Heart right ventricle (tissue), 16 donors: ENCODE measurements around the gene RNF144B. TPM values are rescaled to one million over a fixed set of nuclear protein-coding genes. Genes with fewer than 3 reads are reported as not detected.

Source experiments
- ATAC-seq, 8 donors: fragments of 200-7000 bp; cut with Tn5 transposase; one replicate each; pipeline ENCODE4 v1.9.1; 2020; ENCODE audit warnings: mild to moderate bottlenecking in 8 of 8, moderate library complexity in 8 of 8, moderate number of reproducible peaks in 1 of 8
- DNase-seq, 2 donors: peaks; one replicate each; pipeline ENCODE4 v3.0.0-alpha.2; 2020
- H3K27ac ChIP-seq, 10 donors: fragments of 200-600 bp; sonication (generic) in 2 of 10; one replicate each; pipeline versions ENCODE4 v1.5.0 to v1.8.0; 2020 to 2022; ENCODE audit warnings: mild to moderate bottlenecking in 3 of 10
- H3K27me3 ChIP-seq, 7 donors: fragments of 200-600 bp; one replicate each; pipeline ENCODE4 v1.8.0; 2021 to 2022; ENCODE audit warnings: mild to moderate bottlenecking in 2 of 7
- H3K36me3 ChIP-seq, 9 donors: fragments of 200-600 bp; sonication (generic) in 1 of 9; one replicate each; pipeline versions ENCODE4 v1.5.0 to v1.8.0; 2020 to 2022; ENCODE audit warnings: mild to moderate bottlenecking in 2 of 9
- H3K4me1 ChIP-seq, 9 donors: fragments of 200-600 bp; sonication (generic) in 1 of 9; one replicate each; pipeline versions ENCODE4 v1.5.0 to v1.8.0; 2020 to 2022; ENCODE audit warnings: mild to moderate bottlenecking in 4 of 9
- H3K4me3 ChIP-seq, 10 donors: fragments of 200-600 bp; sonication (generic) in 2 of 10; one replicate each; pipeline versions ENCODE4 v1.5.0 to v1.8.0; 2020 to 2022; ENCODE audit warnings: mild to moderate bottlenecking in 7 of 10, moderate library complexity in 2 of 10
- H3K9me3 ChIP-seq, 11 donors: fragments of 200-600 bp in 10 of 11; sonication (generic) in 2 of 11; one replicate each; pipeline versions ENCODE4 v1.5.0 to v1.8.0; 2013 to 2022; ENCODE audit warnings: mild to moderate bottlenecking in 2 of 11, control low read depth in 1 of 11, moderate library complexity in 1 of 11
- CTCF ChIP-seq, 9 donors: fragments of 200-600 bp; sonication (generic) in 2 of 9; IDR thresholded peaks; one replicate each; pipeline versions ENCODE4 v1.5.0 to v1.8.0; 2021 to 2022; ENCODE audit warnings: antibody characterized with exemption in 9 of 9, mild to moderate bottlenecking in 5 of 9, moderate library complexity in 1 of 9
- WGBS, 2 donors: extraction: QIAGEN DNeasy Blood & Tissue Kit; methylation state at CpG; one replicate each; pipeline ENCODE4 v1.1.7; 2013; ENCODE audit warnings: inconsistent platforms in 1 of 2; 5-methylcytosine and 5-hydroxymethylcytosine counted together
- intact Hi-C, 10 donors: fragments of 100-400 bp; cut with DNase I; formaldehyde crosslinking; loops; one replicate each; pipeline versions ENCODE4 v1.11.1 to v1.14.2; 2022
- polyA plus RNA-seq, 2 donors: library from polyadenylated mRNA; stranded (reverse); fragments of 200-250 nt; gene quantifications; one replicate each; pipeline ENCODE4 v1.2.3, GENCODE V29; 2013
- total RNA-seq, 10 donors: library from RNA; stranded (reverse); fragmentation: NEBNext Ultra II Directional in 3 of 10; extraction: Animal tissue kit (Norgen Biotek cat#: 25700) in 3 of 10; gene quantifications; one replicate each; pipeline versions ENCODE4 v1.2.1 to v1.2.4, GENCODE V29; 2021 to 2023
- donor health status: Arrhythmogenic right ventricular cardiomyopathy.
- donor health status: ischemic (EF 13 %, LVEDD 7.1; RV severe dilation, severe dysfunction).
- donor health status: healthy with polysubstance abuse.
- donor health status: DM: no; HTN: yes; CAD: no.
- donor health status: DM: no; HTN: no; CAD: no.
- donor health status: ischemic (EF 25% LVEDD 6.9; RV normal size, moderate dysfunction).
- donor health status: ischemic (EF 25% LVEDD 5.7; RV mildly dilated, moderate dysfunction).
- donor health status: healthy.
- donor health status: DM: yes; HTN: yes; CAD: no.
- donor health status: Ischemic cardiomyopathy.
- donor health status: ischemic (EF 35%, LVEDD 5.7; RV mildly dilated, moderate dysfunction).
- donor health status: nonischemic (EF 11% LVEDD 7.7; RV severe dilation, severe dysfunction).
- donor health status: DM: yes; HTN: yes; CAD: no.
- donor health status: PGD.
- donor health status: ischemic (EF 29% LVEDD 5.4; RV normal size, mild dysfunction).
- donor health status: nonischemic (EF 23%, LVEDD 6.1; RV moderate dilation, normal function).

Gene RNF144B
- total and polyA plus RNA-seq, 12 donors = 4.6 to 25.5 (median 9.4) TPM

GRCh38 chr6:18384621-18385020, 2.5 kb upstream of the RNF144B start:
- H3K27ac ChIP-seq = peak overlapping the region in 6 of 10 donors; percentile 38 to 89 (median 84)
- peaks cover 0 to 51% (median 21%) of the 10 kb centered on the region in 9 donors for H3K4me1 ChIP-seq
- ATAC-seq (no peak), DNase-seq (peak in 1 of 2 donors; percentile 28)
- no peaks in the 10 kb centered on the region for H3K36me3 ChIP-seq
- no peaks in the 10 kb centered on the region for H3K27me3 ChIP-seq
- TF ChIP-seq CTCF (IDR thresholded peaks at IDR 0.05) = no peak
- intact Hi-C loops = loop anchor here in 3 of 10 donors (2.0 to 5.0 kb wide), 4 partner anchors 14 to 118 kb away; no protein-coding TSS in a partner anchor
- WGBS, 2 donors = 69 to 71% methylated on average over 4 of the region's 4 CpGs
- no peaks in the 10 kb centered on the region for H3K9me3 ChIP-seq
- H3K4me3 ChIP-seq = no peak overlapping the region

- H3K4me3 ChIP-seq = peak overlapping the region in 9 of 10 donors; percentile 54 to 88 (median 69)
- TF ChIP-seq CTCF (IDR thresholded peaks at IDR 0.05) = no peak
- ATAC-seq = peak; percentile 24 to 73 (median 58)
- no peaks in the 10 kb centered on the region for H3K9me3 ChIP-seq
- H3K27ac ChIP-seq = peak overlapping the region in 9 of 10 donors; percentile 71 to 89 (median 83)
- peak; percentile 36 to 60 for DNase-seq
- peaks cover 0 to 68% (median 28%) of the 10 kb centered on the region in 9 donors for H3K4me1 ChIP-seq
- WGBS, 2 donors = 19 to 36% methylated on average over 6 of the region's 6 CpGs
- intact Hi-C loops = loop anchor here in 3 of 10 donors (5.0 kb wide), 3 partner anchors 54 to 116 kb away; no protein-coding TSS in a partner anchor
- no peaks in the 10 kb centered on the region for H3K27me3 ChIP-seq
- H3K36me3 ChIP-seq = no peaks in the 10 kb centered on the region
These were observed 713 bp upstream of the RNF144B start for GRCh38 chr6:18386298-18386976.

GRCh38 chr6:18388271-18388670, 1.1 kb downstream of the RNF144B start:
- ATAC-seq (no peak), DNase-seq (no peak)
- TF ChIP-seq CTCF (IDR thresholded peaks at IDR 0.05) = no peak
- H3K4me3 ChIP-seq = peak overlapping the region; percentile 54 to 88 (median 68)
- intact Hi-C loops = loop anchor here in 3 of 10 donors (5.0 kb wide), 3 partner anchors 56 to 114 kb away; no protein-coding TSS in a partner anchor
- H3K9me3 ChIP-seq = no peaks in the 10 kb centered on the region
- H3K27me3 ChIP-seq = no peaks in the 10 kb centered on the region
- peaks cover 0 to 67% (median 31%) of the 10 kb centered on the region in 9 donors for H3K4me1 ChIP-seq
- no peaks in the 10 kb centered on the region for H3K36me3 ChIP-seq
- WGBS, 2 donors = 0 to 11% methylated on average over 3 of the region's 3 CpGs
- H3K27ac ChIP-seq = peak overlapping the region; percentile 31 to 89 (median 82)

GRCh38 chr6:18388942-18389341, 1.8 kb downstream of the RNF144B start:
- Histone ChIP-seq H3K4me1 (peaks cover 0 to 74% (median 37%) of the 10 kb centered on the region in 9 donors), H3K36me3 (no peaks in the 10 kb centered on the region), H3K27ac (peak overlapping the region in 9 of 10 donors; percentile 20 to 89 (median 83)), H3K27me3 (no peaks in the 10 kb centered on the region), H3K4me3 (peak overlapping the region; percentile 54 to 88 (median 68)), H3K9me3 (no peaks in the 10 kb centered on the region)
- WGBS, 2 donors = 39 to 57% methylated on average over 1 of the region's 1 CpG
- intact Hi-C loops = loop anchor here in 3 of 10 donors (5.0 kb wide), 3 partner anchors 57 to 113 kb away; no protein-coding TSS in a partner anchor
- ATAC-seq (no peak), DNase-seq (no peak)
- no peak for TF ChIP-seq CTCF (IDR thresholded peaks at IDR 0.05)
